GM06990 (cell line): ENCODE results near the gene HRH4.

Source experiments
- DNase-seq: peaks from one replicate; pipeline ENCODE4 v3.0.0-alpha.2; 2011; ENCODE audit not compliant: insufficient read length; ENCODE audit errors: extremely low read depth
- H3K27me3 ChIP-seq: replicated peaks from 2 replicates; pipeline ENCODE4 v1.6.0; 2011; ENCODE audit warnings: low read length; ENCODE audit not compliant: control insufficient read depth, insufficient read depth
- H3K36me3 ChIP-seq: 2 replicates; pipeline ENCODE4 v1.5.1; 2011; ENCODE audit warnings: low read length; ENCODE audit not compliant: control insufficient read depth, insufficient read depth
- H3K4me3 ChIP-seq: replicated peaks from 2 replicates; pipeline ENCODE4 v1.5.1; 2011; ENCODE audit warnings: low read depth, mild to moderate bottlenecking, control low read depth, low read length
- CTCF ChIP-seq: IDR thresholded peaks from 2 replicates; pipeline ENCODE4 v1.5.1; 2011; ENCODE audit warnings: low read length, control low read depth, mild to moderate bottlenecking, inconsistent platforms; ENCODE audit not compliant: insufficient read depth, poor library complexity, severe bottlenecking

Gene HRH4

GRCh38 chr18:24429188-24429587 lies 31.2 kb upstream of the HRH4 start:
- no peak for TF ChIP-seq CTCF
- DNase-seq, result no peak
- Histone ChIP-seq H3K36me3 (no peaks in the 10 kb centered on the region), H3K27me3 (no peaks in the 10 kb centered on the region), H3K4me3 (no peak overlapping the region)

GRCh38 chr18:24432618-24433017 lies 27.8 kb upstream of the HRH4 start:
- Histone ChIP-seq H3K36me3 (no peaks in the 10 kb centered on the region), H3K27me3 (no peaks in the 10 kb centered on the region), H3K4me3 (no peak overlapping the region)
- DNase-seq, result no peak
- TF ChIP-seq CTCF, result no peak

- no peak overlapping the region for H3K4me3 ChIP-seq
- no peak for TF ChIP-seq CTCF
- DNase-seq, result no peak
- no peaks in the 10 kb centered on the region; the same call in 1 of the 2 replicates for H3K36me3 ChIP-seq
- no peaks in the 10 kb centered on the region for H3K27me3 ChIP-seq
Observed at GRCh38 chr18:24436939-24437338, 23.5 kb upstream of the HRH4 start.

- no peak for DNase-seq
- no peak for TF ChIP-seq CTCF
- no peaks in the 10 kb centered on the region for H3K27me3 ChIP-seq
- no peaks in the 10 kb centered on the region; the same call in 1 of the 2 replicates for H3K36me3 ChIP-seq
- H3K4me3 ChIP-seq, result no peak overlapping the region
Observed at GRCh38 chr18:24443870-24444269, 16.6 kb upstream of the HRH4 start.

GRCh38 chr18:24446453-24446852 lies 14.0 kb upstream of the HRH4 start:
- DNase-seq, result peak; percentile 30
- TF ChIP-seq CTCF, result no peak
- no peaks in the 10 kb centered on the region for H3K36me3 ChIP-seq
- H3K27me3 ChIP-seq, result no peaks in the 10 kb centered on the region
- no peak overlapping the region for H3K4me3 ChIP-seq

GRCh38 chr18:24446953-24447538 lies 13.4 kb upstream of the HRH4 start:
- Histone ChIP-seq H3K36me3 (no peaks in the 10 kb centered on the region), H3K4me3 (no peak overlapping the region), H3K27me3 (no peaks in the 10 kb centered on the region)
- DNase-seq, result no peak
- no peak for TF ChIP-seq CTCF
